ENCODE results near the gene EIF4G2. TPM values are rescaled to one million over a fixed set of nuclear protein-coding genes. Genes with fewer than 3 reads are reported as not detected.

The EIF4G2 gene
- total RNA-seq, 4 donors from 2014 or later, result 218 to 274 (median 249) TPM

DNA sequence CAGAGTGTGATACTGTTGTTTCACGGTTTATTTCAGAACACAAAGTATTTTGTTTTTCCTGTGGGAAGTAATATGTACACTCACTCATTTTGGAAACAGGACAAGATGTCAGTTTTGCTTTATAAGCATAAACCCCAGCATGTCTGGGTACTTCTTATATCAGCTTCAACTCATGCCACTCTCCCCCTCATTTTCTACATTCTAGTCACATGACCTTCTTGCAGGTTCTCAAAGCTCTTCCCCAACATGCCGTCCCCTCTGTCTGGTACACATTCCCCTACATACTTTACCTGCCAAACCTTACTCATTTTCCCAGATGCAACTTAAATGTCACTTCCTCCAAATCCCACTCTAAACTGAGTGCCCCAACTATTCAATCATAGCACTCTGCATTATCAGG, 59.2 kb downstream of the EIF4G2 start:
- H3K4me1 ChIP-seq, result peaks cover 0 to 24% (median 12%) of the 10 kb centered on the region in 4 donors
- no peak overlapping the region for H3K4me3 ChIP-seq
- H3K36me3 ChIP-seq, result peaks cover 0 to 9% (median 0%) of the 10 kb centered on the region in 3 donors
- WGBS, 2 donors, result 64 to 71% methylated on average over 2 of the region's 2 CpGs
- no peaks in the 10 kb centered on the region for H3K9me3 ChIP-seq
- no peak for DNase-seq (ENCODE audit: low spot score in 2 of 2)
- no peak overlapping the region for H3K27ac ChIP-seq
- H3K27me3 ChIP-seq, result no peaks in the 10 kb centered on the region
- TF ChIP-seq, protein P1, sequence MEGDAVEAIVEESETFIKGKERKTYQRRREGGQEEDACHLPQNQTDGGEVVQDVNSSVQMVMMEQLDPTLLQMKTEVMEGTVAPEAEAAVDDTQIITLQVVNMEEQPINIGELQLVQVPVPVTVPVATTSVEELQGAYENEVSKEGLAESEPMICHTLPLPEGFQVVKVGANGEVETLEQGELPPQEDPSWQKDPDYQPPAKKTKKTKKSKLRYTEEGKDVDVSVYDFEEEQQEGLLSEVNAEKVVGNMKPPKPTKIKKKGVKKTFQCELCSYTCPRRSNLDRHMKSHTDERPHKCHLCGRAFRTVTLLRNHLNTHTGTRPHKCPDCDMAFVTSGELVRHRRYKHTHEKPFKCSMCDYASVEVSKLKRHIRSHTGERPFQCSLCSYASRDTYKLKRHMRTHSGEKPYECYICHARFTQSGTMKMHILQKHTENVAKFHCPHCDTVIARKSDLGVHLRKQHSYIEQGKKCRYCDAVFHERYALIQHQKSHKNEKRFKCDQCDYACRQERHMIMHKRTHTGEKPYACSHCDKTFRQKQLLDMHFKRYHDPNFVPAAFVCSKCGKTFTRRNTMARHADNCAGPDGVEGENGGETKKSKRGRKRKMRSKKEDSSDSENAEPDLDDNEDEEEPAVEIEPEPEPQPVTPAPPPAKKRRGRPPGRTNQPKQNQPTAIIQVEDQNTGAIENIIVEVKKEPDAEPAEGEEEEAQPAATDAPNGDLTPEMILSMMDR (IDR thresholded peaks at IDR 0.05), result no peak
- TF ChIP-seq EP300 (IDR thresholded peaks at IDR 0.05) (no peak), POLR2A (IDR thresholded peaks at IDR 0.05) (no peak)

DNA sequence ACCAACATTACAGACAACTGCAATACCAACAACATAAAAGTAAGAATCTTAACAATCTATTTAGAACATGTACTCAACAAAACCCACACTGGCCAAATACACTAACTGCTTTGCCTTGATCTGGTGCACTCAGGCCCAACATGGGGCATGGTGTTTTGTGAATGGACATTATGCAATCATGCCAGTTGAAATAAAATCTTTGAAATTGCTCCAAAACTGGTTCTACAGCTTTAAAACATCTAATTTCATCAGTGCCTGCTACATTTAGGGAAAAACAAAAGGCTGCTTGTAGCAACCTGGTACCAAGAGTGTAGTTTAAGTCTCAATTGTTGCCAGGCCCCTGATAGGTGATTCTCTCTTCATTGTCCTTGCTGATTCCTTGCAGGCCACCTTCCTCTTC, 61.0 kb downstream of the EIF4G2 start:
- peaks cover 0 to 17% (median 10%) of the 10 kb centered on the region in 4 donors for H3K4me1 ChIP-seq
- TF ChIP-seq EP300 (IDR thresholded peaks at IDR 0.05), result no peak

More for the DNA sequence above, 61.0 kb downstream of the EIF4G2 start:
- Histone ChIP-seq H3K4me3 (no peak overlapping the region), H3K27me3 (no peaks in the 10 kb centered on the region), H3K27ac (no peak overlapping the region), H3K9me3 (no peaks in the 10 kb centered on the region), H3K36me3 (no peaks in the 10 kb centered on the region)
- no peak for DNase-seq (ENCODE audit: low spot score in 2 of 2)

Small RNA genes within 50 kb of the gene (small RNA-seq; reads per million reads assigned to genes)
- gene SNORD97, result not detected

Other genes with a start within 250 kb of the EIF4G2 start
- gene LYVE1, start 240.3 kb downstream of the EIF4G2 start, total RNA-seq, result 100 to 1,000 TPM in 1 of 4 donors, 10 to 100 TPM in 3; 36.1 to 104 (median 71.9) TPM
- 10 to 100 TPM in 2 of 4 donors, 1 to 10 TPM in 2; 5.9 to 23.1 (median 11.4) TPM for gene IRAG1, start 115.2 kb downstream of the EIF4G2 start, total RNA-seq
- 10 to 100 TPM; 14.5 to 26.4 (median 19.6) TPM for gene CTR9, start 57.7 kb downstream of the EIF4G2 start, total RNA-seq
- 10 to 100 TPM; 26.2 to 35.2 (median 34.7) TPM for gene ZBED5, start 49.1 kb upstream of the EIF4G2 start, total RNA-seq

All from tibial nerve (tissue), 4 donors.